ENCODE data around the gene SMC6.

Gene SMC6

GRCh38 chr2:17762451-17762850, 8.8 kb upstream of the SMC6 start:
- no peak for DNase-seq (ENCODE audit: low spot score)

- no peak for DNase-seq (ENCODE audit: low spot score)
These were observed 6.2 kb upstream of the SMC6 start for GRCh38 chr2:17759805-17760204.

- DNase-seq (ENCODE audit: low spot score): no peak
These were observed 4.5 kb upstream of the SMC6 start for GRCh38 chr2:17758118-17758517.

- peak; percentile 26 for DNase-seq (ENCODE audit: low spot score)
These were observed 3.7 kb upstream of the SMC6 start for GRCh38 chr2:17757321-17757720.

- no peak for DNase-seq (ENCODE audit: low spot score)
These were observed 3.1 kb upstream of the SMC6 start for GRCh38 chr2:17756668-17757067.

- DNase-seq (ENCODE audit: low spot score): no peak
These were observed 1.3 kb upstream of the SMC6 start for GRCh38 chr2:17754773-17755425.

GRCh38 chr2:17752892-17753802, 463 bp downstream of the SMC6 start:
- DNase-seq (ENCODE audit: low spot score): peak; percentile 28

- no peak for DNase-seq (ENCODE audit: low spot score)
These were observed 1.4 kb downstream of the SMC6 start for GRCh38 chr2:17752246-17752645.

- no peak for DNase-seq (ENCODE audit: low spot score)
These were observed 3.7 kb downstream of the SMC6 start for GRCh38 chr2:17749753-17750438.

- no peak for DNase-seq (ENCODE audit: low spot score)
These were observed 4.9 kb downstream of the SMC6 start for GRCh38 chr2:17748745-17749144.

GRCh38 chr2:17747684-17748452, 5.7 kb downstream of the SMC6 start:
- no peak for DNase-seq (ENCODE audit: low spot score)

- DNase-seq (ENCODE audit: low spot score): no peak
These were observed 13.4 kb downstream of the SMC6 start for GRCh38 chr2:17740203-17740602.

GRCh38 chr2:17736989-17737388, 16.6 kb downstream of the SMC6 start:
- DNase-seq (ENCODE audit: low spot score): peak; percentile 35

- no peak for DNase-seq (ENCODE audit: low spot score)
These were observed 17.7 kb downstream of the SMC6 start for GRCh38 chr2:17735864-17736263.

- DNase-seq (ENCODE audit: low spot score): no peak
These were observed 20.0 kb downstream of the SMC6 start for GRCh38 chr2:17733599-17733998.

- no peak for DNase-seq (ENCODE audit: low spot score)
These were observed 23.7 kb downstream of the SMC6 start for GRCh38 chr2:17729880-17730279.

GRCh38 chr2:17728210-17728609, 25.4 kb downstream of the SMC6 start:
- DNase-seq (ENCODE audit: low spot score): no peak

- DNase-seq (ENCODE audit: low spot score): peak; percentile 30
These were observed 33.8 kb downstream of the SMC6 start for GRCh38 chr2:17719562-17720371.

- no peak for DNase-seq (ENCODE audit: low spot score)
These were observed 34.9 kb downstream of the SMC6 start for GRCh38 chr2:17718689-17719088.

- no peak for DNase-seq (ENCODE audit: low spot score)
These were observed 35.9 kb downstream of the SMC6 start for GRCh38 chr2:17717666-17718065.

GRCh38 chr2:17713291-17713690, 40.3 kb downstream of the SMC6 start:
- no peak for DNase-seq (ENCODE audit: low spot score)
